H9 (cell line): ENCODE results near the gene SLC9A7. TPM values are rescaled to one million over a fixed set of nuclear protein-coding genes. Genes with fewer than 3 reads are reported as not detected.

ENCODE experiments used
- DNase-seq: peaks from one replicate; pipeline ENCODE4 v3.0.0-alpha.2; 2017
- H2AFZ ChIP-seq: one replicate; pipeline ENCODE4 v1.6.1; 2013; ENCODE audit warnings: mild to moderate bottlenecking, low read length, control low read depth, moderate library complexity
- H2AK5ac ChIP-seq: 2 replicates; pipeline ENCODE4 v1.6.1; 2013; ENCODE audit warnings: low read length, control low read depth, mixed read lengths; ENCODE audit not compliant: insufficient read length
- H2BK120ac ChIP-seq: one replicate; pipeline ENCODE4 v1.6.1; 2013; ENCODE audit warnings: low read depth, mild to moderate bottlenecking, low read length, control low read depth, inconsistent platforms; ENCODE audit not compliant: poor library complexity, severe bottlenecking
- H2BK12ac ChIP-seq: 2 replicates; pipeline ENCODE4 v1.6.1; 2013; ENCODE audit warnings: low read length, control low read depth, mixed read lengths, low read depth; ENCODE audit not compliant: insufficient read length
- H2BK15ac ChIP-seq: 2 replicates; pipeline ENCODE4 v1.6.1; 2013; ENCODE audit warnings: low read depth, low read length, control low read depth
- H2BK20ac ChIP-seq: one replicate; pipeline ENCODE4 v1.6.1; 2013; ENCODE audit warnings: low read depth, mild to moderate bottlenecking, low read length, control low read depth, inconsistent platforms; ENCODE audit not compliant: poor library complexity, severe bottlenecking
- H2BK5ac ChIP-seq: 2 replicates; pipeline ENCODE4 v1.6.1; 2013; ENCODE audit warnings: low read length, control low read depth, mixed read lengths; ENCODE audit not compliant: insufficient read length
- H3K14ac ChIP-seq: 2 replicates; pipeline ENCODE4 v1.6.1; 2013; ENCODE audit warnings: low read length, control low read depth; ENCODE audit not compliant: insufficient read depth
- H3K18ac ChIP-seq: 2 replicates; pipeline ENCODE4 v1.6.1; 2013; ENCODE audit warnings: low read depth, mild to moderate bottlenecking, mixed read lengths, low read length, control low read depth; ENCODE audit not compliant: insufficient read length
- H3K23ac ChIP-seq: 2 replicates; pipeline ENCODE4 v1.6.1; 2013; ENCODE audit warnings: low read length, control low read depth, mixed read lengths, low read depth; ENCODE audit not compliant: insufficient read length
- H3K23me2 ChIP-seq: 2 replicates; pipeline ENCODE4 v1.6.1; 2013; ENCODE audit warnings: low read depth, mild to moderate bottlenecking, mixed read lengths, low read length, control low read depth; ENCODE audit not compliant: insufficient read length, poor library complexity, severe bottlenecking
- H3K27ac ChIP-seq: 2 replicates; pipeline ENCODE4 v1.5.1; 2013; ENCODE audit warnings: low read length, control low read depth, mixed read lengths, low read depth; ENCODE audit not compliant: insufficient read length
- H3K27me3 ChIP-seq: 2 replicates; pipeline ENCODE4 v1.6.1; 2013; ENCODE audit warnings: low read length, control low read depth, inconsistent platforms; ENCODE audit not compliant: insufficient read depth
- H3K4ac ChIP-seq: 2 replicates; pipeline ENCODE4 v1.6.1; 2013; ENCODE audit warnings: low read depth, mild to moderate bottlenecking, control low read depth, inconsistent platforms, low read length, moderate library complexity
- H3K4me1 ChIP-seq: 2 replicates; pipeline ENCODE4 v1.6.1; 2013; ENCODE audit warnings: low read length, control low read depth, inconsistent platforms; ENCODE audit not compliant: insufficient read depth
- H3K4me2 ChIP-seq: 2 replicates; pipeline ENCODE4 v1.6.1; 2013; ENCODE audit warnings: low read length, control low read depth, mixed read lengths; ENCODE audit not compliant: insufficient read length, insufficient read depth
- H3K56ac ChIP-seq: 2 replicates; pipeline ENCODE4 v1.6.1; 2013; ENCODE audit warnings: low read depth, mild to moderate bottlenecking, mixed read lengths, low read length, control low read depth; ENCODE audit not compliant: insufficient read length
- H3K79me1 ChIP-seq: 2 replicates; pipeline ENCODE4 v1.6.1; 2013; ENCODE audit warnings: low read depth, mild to moderate bottlenecking, moderate library complexity, low read length, control low read depth, inconsistent platforms; ENCODE audit not compliant: insufficient read depth, poor library complexity, severe bottlenecking
- H3K79me2 ChIP-seq: 2 replicates; pipeline ENCODE4 v1.6.1; 2013; ENCODE audit warnings: low read length, control low read depth, inconsistent platforms; ENCODE audit not compliant: insufficient read depth
- H3K9ac ChIP-seq: 2 replicates; pipeline ENCODE4 v1.6.1; 2013; ENCODE audit warnings: low read length, control low read depth, mixed read lengths; ENCODE audit not compliant: insufficient read length; ENCODE audit errors: extremely low read depth
- H3K9me3 ChIP-seq: one replicate; pipeline ENCODE4 v1.6.1; 2013; ENCODE audit warnings: low read depth, low read length, inconsistent platforms; ENCODE audit not compliant: control insufficient read depth
- H3T11ph ChIP-seq: one replicate; pipeline ENCODE4 v1.6.1; 2013; ENCODE audit warnings: mild to moderate bottlenecking, low read length, control low read depth, inconsistent platforms
- H4K20me1 ChIP-seq: one replicate; pipeline ENCODE4 v1.6.1; 2013; ENCODE audit not compliant: control insufficient read depth, insufficient read length, insufficient read depth
- H4K5ac ChIP-seq: 2 replicates; pipeline ENCODE4 v1.6.1; 2013; ENCODE audit warnings: low read depth, mild to moderate bottlenecking, mixed read lengths, low read length, control low read depth; ENCODE audit not compliant: insufficient read length
- H4K8ac ChIP-seq: replicated peaks from 2 replicates; pipeline ENCODE4 v1.6.1; 2013; ENCODE audit warnings: low read length, control low read depth, mixed read lengths, low read depth; ENCODE audit not compliant: insufficient read length
- H4K91ac ChIP-seq: 2 replicates; pipeline ENCODE4 v1.6.1; 2013; ENCODE audit warnings: low read depth, mild to moderate bottlenecking, moderate library complexity, mixed read lengths, low read length, control low read depth; ENCODE audit not compliant: insufficient read length
- H3K27ac Mint-ChIP-seq, 3 experiments: 2 replicates in 2 of 3; 3 replicates in 1 of 3; pipeline ENCODE4 v1.8.0; 2020 to 2021; ENCODE audit warnings: mixed read lengths in 3 of 3, mild to moderate bottlenecking in 1 of 3, moderate library complexity in 1 of 3
- H3K27me3 Mint-ChIP-seq: 2 replicates; pipeline ENCODE4 v1.8.0; 2021; ENCODE audit warnings: low read depth, mild to moderate bottlenecking, moderate library complexity, mixed read lengths
- H3K36me3 Mint-ChIP-seq, 3 experiments: 2 replicates in 2 of 3; 3 replicates in 1 of 3; pipeline ENCODE4 v1.8.0; 2020 to 2021; ENCODE audit warnings: low read depth in 3 of 3, mixed read lengths in 3 of 3; ENCODE audit not compliant: insufficient read depth in 1 of 3
- H3K4me1 Mint-ChIP-seq, 2 experiments: 2 replicates each; pipeline ENCODE4 v1.8.0; 2020; ENCODE audit warnings: mixed read lengths in 2 of 2
- H3K4me3 Mint-ChIP-seq, 2 experiments: 2 replicates in 1 of 2; 3 replicates in 1 of 2; pipeline ENCODE4 v1.8.0; 2020 to 2021; ENCODE audit warnings: mild to moderate bottlenecking in 2 of 2, mixed read lengths in 2 of 2, moderate library complexity in 1 of 2
- H3K9me3 Mint-ChIP-seq, 2 experiments: 2 replicates in 1 of 2; 3 replicates in 1 of 2; pipeline ENCODE4 v1.8.0; 2020; ENCODE audit warnings: mild to moderate bottlenecking in 2 of 2, mixed read lengths in 2 of 2, moderate library complexity in 1 of 2
- WGBS: extraction: QIAGEN DNeasy Blood & Tissue Kit; methylation state at CpG from one replicate; pipeline ENCODE4 v1.1.7; 2013; ENCODE audit warnings: missing lambda C conversion rate, low lambda C conversion rate, mixed read lengths; ENCODE audit not compliant: insufficient read length; ENCODE audit errors: extremely low coverage; 5-methylcytosine and 5-hydroxymethylcytosine counted together
- total RNA-seq: library from RNA; stranded (reverse); gene quantifications from 2 replicates; pipeline ENCODE4 v1.2.1, GENCODE V29; 2021
- TF ChIP-seq, protein P1 (sequence below): fragments of 200-600 bp; sonication (generic); conservative IDR thresholded peaks from 3 replicates; pipeline ENCODE4 v1.8.0; 2021; ENCODE audit warnings: antibody characterized with exemption, mild to moderate bottlenecking

SLC9A7 gene
- total RNA-seq, 1 experiment from 2014 or later, result 5.9 TPM

DNA sequence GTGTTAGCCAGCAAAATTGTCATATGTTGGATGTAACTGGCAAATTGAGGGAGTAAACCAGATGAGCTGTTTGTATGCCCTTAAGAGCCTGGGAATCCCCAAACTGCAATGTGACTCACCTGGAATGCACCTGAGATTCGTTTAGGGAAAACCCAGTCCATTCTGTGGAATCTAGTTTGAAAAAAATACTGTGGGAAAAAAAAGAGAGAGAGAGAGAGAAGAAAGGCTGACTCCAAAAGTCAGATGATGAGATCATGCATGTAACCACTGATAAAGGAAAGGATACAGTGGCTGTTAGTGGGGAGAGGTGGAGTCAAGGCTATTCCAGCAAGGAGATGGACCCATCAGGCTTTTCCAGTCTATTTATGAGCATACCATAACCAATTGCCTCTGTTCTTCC is 48.5 kb downstream of the SLC9A7 start:
- Histone ChIP-seq H3K9ac (no peak overlapping the region), H3K4me1 (no peaks in the 10 kb centered on the region), H4K91ac (no peak overlapping the region), H2AK5ac (no peak overlapping the region), H2BK5ac (no peak overlapping the region), H3K79me1 (no peaks in the 10 kb centered on the region), H3K4ac (no peak overlapping the region), H4K8ac (no peak overlapping the region), H3K56ac (no peak overlapping the region), H2AFZ (no peak overlapping the region), H3K23ac (no peak overlapping the region), H2BK15ac (no peak overlapping the region), H3K79me2 (no peaks in the 10 kb centered on the region; the same call in none of the 2 replicates), H3K18ac (no peak overlapping the region), H3K9me3 (peaks cover 11% of the 10 kb centered on the region), H2BK12ac (no peak overlapping the region), H3K4me2 (no peak overlapping the region), H4K20me1 (no peaks in the 10 kb centered on the region), H4K5ac (no peak overlapping the region), H3T11ph (no peak overlapping the region), H3K27me3 (no peaks in the 10 kb centered on the region), H3K23me2 (no peaks in the 10 kb centered on the region), H3K27ac (no peak overlapping the region), H3K14ac (no peak overlapping the region), H2BK120ac (no peak overlapping the region), H2BK20ac (no peak overlapping the region)
- no CpG with 5 or more reads among the region's 1 CpG for WGBS
- Mint-ChIP-seq H3K4me3 (0 out of 5 replicates have a peak overlapping the region, but pooled peaks of 1 of the 2 experiments have one; percentile 20), H3K27me3 (no peaks in the 10 kb centered on the region; the same call in 1 of the 2 replicates), H3K27ac (peak overlapping the region in 1 of 3 experiments; percentile 40; a peak in 2 of 7 replicates), H3K36me3 (peaks cover 0 to 3% (median 3%) of the 10 kb centered on the region in 3 experiments; a peak in 3 of 7 replicates), H3K4me1 (peaks cover 15 to 21% of the 10 kb centered on the region in 2 experiments), H3K9me3 (peaks cover 61 to 72% of the 10 kb centered on the region in 2 experiments)
- no peak for DNase-seq
- TF ChIP-seq, protein P1, sequence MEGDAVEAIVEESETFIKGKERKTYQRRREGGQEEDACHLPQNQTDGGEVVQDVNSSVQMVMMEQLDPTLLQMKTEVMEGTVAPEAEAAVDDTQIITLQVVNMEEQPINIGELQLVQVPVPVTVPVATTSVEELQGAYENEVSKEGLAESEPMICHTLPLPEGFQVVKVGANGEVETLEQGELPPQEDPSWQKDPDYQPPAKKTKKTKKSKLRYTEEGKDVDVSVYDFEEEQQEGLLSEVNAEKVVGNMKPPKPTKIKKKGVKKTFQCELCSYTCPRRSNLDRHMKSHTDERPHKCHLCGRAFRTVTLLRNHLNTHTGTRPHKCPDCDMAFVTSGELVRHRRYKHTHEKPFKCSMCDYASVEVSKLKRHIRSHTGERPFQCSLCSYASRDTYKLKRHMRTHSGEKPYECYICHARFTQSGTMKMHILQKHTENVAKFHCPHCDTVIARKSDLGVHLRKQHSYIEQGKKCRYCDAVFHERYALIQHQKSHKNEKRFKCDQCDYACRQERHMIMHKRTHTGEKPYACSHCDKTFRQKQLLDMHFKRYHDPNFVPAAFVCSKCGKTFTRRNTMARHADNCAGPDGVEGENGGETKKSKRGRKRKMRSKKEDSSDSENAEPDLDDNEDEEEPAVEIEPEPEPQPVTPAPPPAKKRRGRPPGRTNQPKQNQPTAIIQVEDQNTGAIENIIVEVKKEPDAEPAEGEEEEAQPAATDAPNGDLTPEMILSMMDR, result no peak
